NB4 (cell line): ENCODE data around the gene RAD9B.

ENCODE experiments used
- CTCF ChIP-seq: IDR thresholded peaks from one replicate; pipeline ENCODE4 v1.5.1; 2012; ENCODE audit warnings: low read depth, low read length
- MAX ChIP-seq: IDR thresholded peaks from 2 replicates; pipeline ENCODE4 v1.6.1; 2011; ENCODE audit warnings: low read depth, low read length
- MYC ChIP-seq: IDR thresholded peaks from 2 replicates; pipeline ENCODE4 v1.6.1; 2011; ENCODE audit warnings: low read depth, low read length
- POLR2A ChIP-seq: IDR thresholded peaks from 2 replicates; pipeline ENCODE4 v1.6.1; 2011; ENCODE audit warnings: mild to moderate bottlenecking; ENCODE audit not compliant: insufficient read length; ENCODE audit errors: extremely low read depth

GRCh38 chr12:110514363-110514762, 12.2 kb downstream of the RAD9B start:
- no peak for TF ChIP-seq CTCF
- no peak for TF ChIP-seq MYC
- TF ChIP-seq MAX = no peak
- TF ChIP-seq POLR2A = no peak
